ENCODE results near the gene ZDHHC17. TPM values are rescaled to one million over a fixed set of nuclear protein-coding genes. Genes with fewer than 3 reads are reported as not detected.

The ZDHHC17 gene
- total and polyA plus RNA-seq, 7 donors: 7.8 to 22.7 (median 20.2) TPM

DNA sequence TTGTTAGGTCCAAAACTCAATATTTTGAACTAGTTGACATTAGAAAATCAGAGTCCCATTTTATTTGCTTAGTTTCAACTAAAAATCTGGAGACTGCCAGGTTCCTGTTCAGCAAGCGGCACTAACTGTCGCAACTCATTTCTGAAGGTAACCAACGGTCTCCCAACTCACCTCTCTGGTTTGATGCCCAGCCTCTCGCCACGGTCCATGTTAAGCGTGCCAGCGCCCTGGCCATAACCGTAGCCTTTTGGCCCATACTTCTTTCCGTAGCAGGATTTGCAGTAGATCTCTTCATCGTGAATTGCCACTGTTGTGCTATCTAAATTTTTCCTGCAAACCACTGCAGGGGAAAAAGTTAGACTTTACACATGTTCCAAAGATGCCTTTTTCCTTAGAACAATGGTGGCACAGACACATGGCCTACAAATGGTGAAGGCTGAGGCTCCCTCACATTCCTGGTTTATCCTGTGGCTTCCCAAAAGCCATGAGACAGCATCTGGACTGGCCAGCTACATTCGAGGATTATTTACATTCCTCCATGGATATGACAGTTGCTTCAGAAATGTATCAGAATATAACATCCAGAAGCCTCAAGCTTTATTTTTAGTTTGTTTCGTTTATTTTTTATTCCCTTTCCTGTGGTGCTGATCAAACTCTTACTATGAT is 99.2 kb downstream of the ZDHHC17 start:
- DNase-seq (no peak), ATAC-seq (no peak)
- TF ChIP-seq, protein P1, sequence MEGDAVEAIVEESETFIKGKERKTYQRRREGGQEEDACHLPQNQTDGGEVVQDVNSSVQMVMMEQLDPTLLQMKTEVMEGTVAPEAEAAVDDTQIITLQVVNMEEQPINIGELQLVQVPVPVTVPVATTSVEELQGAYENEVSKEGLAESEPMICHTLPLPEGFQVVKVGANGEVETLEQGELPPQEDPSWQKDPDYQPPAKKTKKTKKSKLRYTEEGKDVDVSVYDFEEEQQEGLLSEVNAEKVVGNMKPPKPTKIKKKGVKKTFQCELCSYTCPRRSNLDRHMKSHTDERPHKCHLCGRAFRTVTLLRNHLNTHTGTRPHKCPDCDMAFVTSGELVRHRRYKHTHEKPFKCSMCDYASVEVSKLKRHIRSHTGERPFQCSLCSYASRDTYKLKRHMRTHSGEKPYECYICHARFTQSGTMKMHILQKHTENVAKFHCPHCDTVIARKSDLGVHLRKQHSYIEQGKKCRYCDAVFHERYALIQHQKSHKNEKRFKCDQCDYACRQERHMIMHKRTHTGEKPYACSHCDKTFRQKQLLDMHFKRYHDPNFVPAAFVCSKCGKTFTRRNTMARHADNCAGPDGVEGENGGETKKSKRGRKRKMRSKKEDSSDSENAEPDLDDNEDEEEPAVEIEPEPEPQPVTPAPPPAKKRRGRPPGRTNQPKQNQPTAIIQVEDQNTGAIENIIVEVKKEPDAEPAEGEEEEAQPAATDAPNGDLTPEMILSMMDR (IDR thresholded peaks at IDR 0.05): no peak
- Histone ChIP-seq H3K9me3 (no peaks in the 10 kb centered on the region), H3K4me1 (no peaks in the 10 kb centered on the region), H3K27me3 (ENCODE audit: insufficient read depth in 3 of 3, low read length in 2 of 3) (no peaks in the 10 kb centered on the region), H3K27ac (no peak overlapping the region), H3K4me3 (no peak overlapping the region), H3K36me3 (ENCODE audit: insufficient read depth in 1 of 2, low read depth in 1 of 2) (peaks cover 0 to 12% of the 10 kb centered on the region in 2 donors)
- intact Hi-C loops (cut with DNase I): no loop called here
- WGBS, 3 donors: 62 to 68% (median 67%) methylated on average over 12 of the region's 12 CpGs

DNA sequence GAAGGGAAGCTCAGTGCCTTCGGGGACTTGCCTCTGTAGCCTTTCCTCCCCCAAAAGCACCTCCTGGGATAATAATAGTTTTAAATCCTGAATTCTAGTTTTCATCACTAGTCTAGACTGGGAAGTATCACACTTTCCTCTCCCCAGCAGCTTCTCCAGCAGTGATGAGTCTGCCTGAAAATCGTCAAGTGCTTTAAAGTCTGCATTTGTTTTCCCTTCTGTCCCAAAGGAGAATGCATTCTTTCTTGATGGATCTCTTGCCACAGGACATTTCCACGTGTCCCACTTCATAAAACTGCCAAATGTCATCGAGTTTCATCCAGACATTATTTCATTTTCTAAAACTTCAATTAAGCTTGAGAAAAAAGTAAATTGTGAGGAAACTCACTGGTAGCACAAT is 99.9 kb downstream of the ZDHHC17 start:
- TF ChIP-seq, protein P1 (IDR thresholded peaks at IDR 0.05): no peak
- Histone ChIP-seq H3K36me3 (ENCODE audit: insufficient read depth in 1 of 2, low read depth in 1 of 2) (peaks cover 0 to 8% of the 10 kb centered on the region in 2 donors), H3K4me3 (no peak overlapping the region), H3K27ac (no peak overlapping the region), H3K9me3 (no peaks in the 10 kb centered on the region), H3K27me3 (ENCODE audit: insufficient read depth in 3 of 3, low read length in 2 of 3) (no peaks in the 10 kb centered on the region), H3K4me1 (no peaks in the 10 kb centered on the region)
- intact Hi-C loops (cut with DNase I): no loop called here
- WGBS, 3 donors: 26 to 35% (median 26%) methylated on average over 4 of the region's 4 CpGs
- no peak for DNase-seq
- no peak for ATAC-seq

DNA sequence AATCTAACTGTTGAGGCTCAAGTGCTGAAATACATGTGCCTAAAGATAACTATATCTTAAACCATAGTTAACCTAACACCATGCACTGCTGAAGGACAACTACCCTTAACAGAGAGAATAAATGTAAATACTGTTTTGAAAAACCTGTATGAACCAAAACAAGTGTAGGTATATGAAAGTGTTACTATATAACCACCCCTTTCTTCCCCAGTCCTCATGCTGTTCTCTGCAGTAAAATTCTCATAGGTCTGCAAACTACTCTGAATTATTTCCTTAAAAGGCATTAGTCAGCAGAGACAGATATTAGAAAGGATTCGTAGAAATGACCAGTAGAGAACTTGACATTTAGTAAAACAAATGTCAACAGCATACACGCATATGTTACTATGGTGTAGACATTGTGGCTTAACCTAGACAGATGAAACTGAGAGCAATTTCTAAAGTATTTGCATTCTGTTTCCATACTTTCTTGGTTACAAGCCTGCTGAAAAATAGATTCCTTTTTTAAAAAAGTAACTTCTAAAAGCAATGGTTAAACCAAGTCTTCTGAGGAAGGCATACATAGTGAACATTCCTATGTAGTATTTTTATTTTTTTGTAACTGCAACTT is 101.0 kb downstream of the ZDHHC17 start:
- DNase-seq (no peak), ATAC-seq (no peak)
- H3K4me3 ChIP-seq: no peak overlapping the region
- no peaks in the 10 kb centered on the region for H3K4me1 ChIP-seq
- intact Hi-C loops (cut with DNase I): no loop called here
- peaks cover 0 to 3% of the 10 kb centered on the region in 2 donors for H3K36me3 ChIP-seq (ENCODE audit: insufficient read depth in 1 of 2, low read depth in 1 of 2)
- TF ChIP-seq, protein P1 (IDR thresholded peaks at IDR 0.05): no peak
- no peaks in the 10 kb centered on the region for H3K27me3 ChIP-seq (ENCODE audit: insufficient read depth in 3 of 3, low read length in 2 of 3)
- 75 to 86% (median 79%) methylated on average over 2 of the region's 2 CpGs for WGBS, 3 donors
- H3K27ac ChIP-seq: no peak overlapping the region
- H3K9me3 ChIP-seq: no peaks in the 10 kb centered on the region

DNA sequence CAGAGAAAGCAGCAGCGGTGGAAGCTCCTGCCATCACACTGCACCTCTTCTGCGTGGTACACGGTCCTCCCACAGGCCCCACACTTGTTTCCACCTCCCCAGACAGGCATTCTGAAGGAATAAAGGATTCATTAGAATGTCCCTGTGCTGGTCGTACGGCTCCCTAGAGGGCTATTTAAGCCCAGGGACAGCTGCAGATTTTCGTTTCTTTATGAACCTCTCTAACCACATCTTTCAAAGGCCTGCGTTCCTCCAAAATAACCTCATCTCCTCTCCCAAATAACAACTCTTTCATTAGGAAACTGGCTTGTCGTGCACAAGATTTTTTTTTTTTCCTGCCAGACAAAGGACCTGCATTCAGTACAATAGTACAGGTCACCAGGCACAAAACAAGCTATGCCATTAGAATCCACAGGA is 102.2 kb downstream of the ZDHHC17 start:
- Histone ChIP-seq H3K9me3 (no peaks in the 10 kb centered on the region), H3K4me1 (no peaks in the 10 kb centered on the region), H3K4me3 (no peak overlapping the region), H3K27ac (no peak overlapping the region), H3K27me3 (ENCODE audit: insufficient read depth in 3 of 3, low read length in 2 of 3) (no peaks in the 10 kb centered on the region), H3K36me3 (ENCODE audit: insufficient read depth in 1 of 2, low read depth in 1 of 2) (no peaks in the 10 kb centered on the region)
- no peak for DNase-seq
- TF ChIP-seq, protein P1 (IDR thresholded peaks at IDR 0.05): no peak
- intact Hi-C loops (cut with DNase I): no loop called here
- WGBS, 3 donors: 21 to 34% (median 28%) methylated on average over 8 of the region's 8 CpGs
- no peak for ATAC-seq
